Measurements from ENCODE around the gene PASK. TPM values are rescaled to one million over a fixed set of nuclear protein-coding genes. Genes with fewer than 3 reads are reported as not detected.

The PASK gene
- total RNA-seq, 1 experiment from 2014 or later = 69.3 TPM

- H3K36me3 Mint-ChIP-seq (ENCODE audit: insufficient read depth, unreplicated experiment) = peaks cover 21% of the 10 kb centered on the region
- H3K27ac Mint-ChIP-seq (ENCODE audit: unreplicated experiment) = no peak overlapping the region
- no peaks in the 10 kb centered on the region for H3K4me1 Mint-ChIP-seq (ENCODE audit: low read depth, unreplicated experiment)
- H3K9me3 Mint-ChIP-seq (ENCODE audit: low read depth, unreplicated experiment) = no peaks in the 10 kb centered on the region
- no peak for DNase-seq
- intact Hi-C loops (cut with micrococcal nuclease; ENCODE audit: unreplicated experiment) = no loop called here
- no TSS peak for BruUV-seq (replicated peaks)
- no peak for TF ChIP-seq CTCF (IDR thresholded peaks at IDR 0.05; ENCODE audit: unreplicated experiment)
- CTCF ChIA-PET = no interaction called here
- peaks cover 17% of the 10 kb centered on the region for H3K27me3 Mint-ChIP-seq (ENCODE audit: unreplicated experiment)
- no peak overlapping the region for H3K4me3 Mint-ChIP-seq (ENCODE audit: low read depth, unreplicated experiment)
Observed at GRCh38 chr2:241183221-241183620, 33.9 kb upstream of the PASK start.

- DNase-seq = no peak
- Mint-ChIP-seq H3K4me1 (ENCODE audit: low read depth, unreplicated experiment) (no peaks in the 10 kb centered on the region), H3K27me3 (ENCODE audit: unreplicated experiment) (peaks cover 11% of the 10 kb centered on the region), H3K36me3 (ENCODE audit: insufficient read depth, unreplicated experiment) (peaks cover 21% of the 10 kb centered on the region), H3K27ac (ENCODE audit: unreplicated experiment) (no peak overlapping the region), H3K4me3 (ENCODE audit: low read depth, unreplicated experiment) (no peak overlapping the region), H3K9me3 (ENCODE audit: low read depth, unreplicated experiment) (no peaks in the 10 kb centered on the region)
- BruUV-seq (replicated peaks) = no TSS peak
- CTCF ChIA-PET = no interaction called here
- no peak for TF ChIP-seq CTCF (IDR thresholded peaks at IDR 0.05; ENCODE audit: unreplicated experiment)
- intact Hi-C loops (cut with micrococcal nuclease; ENCODE audit: unreplicated experiment) = no loop called here
Observed at GRCh38 chr2:241182531-241183133, 33.4 kb upstream of the PASK start.

- no peak for TF ChIP-seq CTCF (IDR thresholded peaks at IDR 0.05; ENCODE audit: unreplicated experiment)
- intact Hi-C loops (cut with micrococcal nuclease; ENCODE audit: unreplicated experiment) = no loop called here
- peaks cover 21% of the 10 kb centered on the region for H3K36me3 Mint-ChIP-seq (ENCODE audit: insufficient read depth, unreplicated experiment)
- no peaks in the 10 kb centered on the region for H3K9me3 Mint-ChIP-seq (ENCODE audit: low read depth, unreplicated experiment)
- H3K27me3 Mint-ChIP-seq (ENCODE audit: unreplicated experiment) = peaks cover 6% of the 10 kb centered on the region
- CTCF ChIA-PET = interaction anchor here (0.7 kb wide), 1 partner anchor 57 kb away, joined by 3 read pairs; no protein-coding TSS in a partner anchor
- no peak for DNase-seq
- H3K4me3 Mint-ChIP-seq (ENCODE audit: low read depth, unreplicated experiment) = no peak overlapping the region
- no TSS peak for BruUV-seq (replicated peaks)
- H3K27ac Mint-ChIP-seq (ENCODE audit: unreplicated experiment) = no peak overlapping the region
- no peaks in the 10 kb centered on the region for H3K4me1 Mint-ChIP-seq (ENCODE audit: low read depth, unreplicated experiment)
Observed at GRCh38 chr2:241182126-241182525, 32.9 kb upstream of the PASK start.

GRCh38 chr2:241180495-241180894 lies 31.2 kb upstream of the PASK start:
- Mint-ChIP-seq H3K9me3 (ENCODE audit: low read depth, unreplicated experiment) (no peaks in the 10 kb centered on the region), H3K27me3 (ENCODE audit: unreplicated experiment) (no peaks in the 10 kb centered on the region), H3K4me3 (ENCODE audit: low read depth, unreplicated experiment) (no peak overlapping the region), H3K36me3 (ENCODE audit: insufficient read depth, unreplicated experiment) (peaks cover 21% of the 10 kb centered on the region), H3K27ac (ENCODE audit: unreplicated experiment) (no peak overlapping the region), H3K4me1 (ENCODE audit: low read depth, unreplicated experiment) (no peaks in the 10 kb centered on the region)
- intact Hi-C loops (cut with micrococcal nuclease; ENCODE audit: unreplicated experiment) = no loop called here
- CTCF ChIA-PET = interaction anchor here (0.7 kb wide), 1 partner anchor 435 kb away, joined by 4 read pairs; no protein-coding TSS in a partner anchor
- no peak for DNase-seq
- TF ChIP-seq CTCF (IDR thresholded peaks at IDR 0.05; ENCODE audit: unreplicated experiment) = no peak
- BruUV-seq (replicated peaks) = no TSS peak

Measured in Calu3 (cell line).